HFFc6 (cell line): Measurements from ENCODE around the gene KIT. TPM values are rescaled to one million over a fixed set of nuclear protein-coding genes. Genes with fewer than 3 reads are reported as not detected.

Source experiments
- DNase-seq: peaks from one replicate; pipeline ENCODE4 v3.0.0-alpha.2; 2018
- H3K27ac Mint-ChIP-seq: 2 replicates; pipeline ENCODE4 v1.8.0; 2020; ENCODE audit warnings: mild to moderate bottlenecking, mixed read lengths
- H3K27me3 Mint-ChIP-seq: 2 replicates; pipeline ENCODE4 v1.8.0; 2021; ENCODE audit warnings: mild to moderate bottlenecking, moderate library complexity, mixed read lengths; ENCODE audit not compliant: insufficient read depth
- H3K36me3 Mint-ChIP-seq: 2 replicates; pipeline ENCODE4 v1.8.0; 2021; ENCODE audit warnings: low read depth, mixed read lengths
- H3K4me1 Mint-ChIP-seq: 2 replicates; pipeline ENCODE4 v1.8.0; 2020; ENCODE audit warnings: low read depth, mixed read lengths
- H3K4me3 Mint-ChIP-seq: 2 replicates; pipeline ENCODE4 v1.8.0; 2020; ENCODE audit warnings: mild to moderate bottlenecking, moderate library complexity, mixed read lengths
- H3K9me3 Mint-ChIP-seq: 2 replicates; pipeline ENCODE4 v1.8.0; 2020; ENCODE audit warnings: mild to moderate bottlenecking, mixed read lengths
- total RNA-seq, 6 experiments: library from RNA; stranded (reverse); fragmentation: NEBNext Ultra II Directional; extraction: Animal tissue kit (Norgen Biotek cat#: 25700); gene quantifications; 2 replicates in 1 of 6; 3 replicates in 5 of 6; pipeline ENCODE4 v1.2.3, GENCODE V29; 2021
- TF ChIP-seq, protein P1 (sequence below): fragments of 200-600 bp; sonication (generic); IDR thresholded peaks from 2 replicates; pipeline ENCODE4 v1.5.0; 2021; ENCODE audit warnings: antibody characterized with exemption, mild to moderate bottlenecking

Gene KIT
- total RNA-seq, 6 experiments from 2014 or later, result 0.11 to 1.2 (median 0.26) TPM

DNA sequence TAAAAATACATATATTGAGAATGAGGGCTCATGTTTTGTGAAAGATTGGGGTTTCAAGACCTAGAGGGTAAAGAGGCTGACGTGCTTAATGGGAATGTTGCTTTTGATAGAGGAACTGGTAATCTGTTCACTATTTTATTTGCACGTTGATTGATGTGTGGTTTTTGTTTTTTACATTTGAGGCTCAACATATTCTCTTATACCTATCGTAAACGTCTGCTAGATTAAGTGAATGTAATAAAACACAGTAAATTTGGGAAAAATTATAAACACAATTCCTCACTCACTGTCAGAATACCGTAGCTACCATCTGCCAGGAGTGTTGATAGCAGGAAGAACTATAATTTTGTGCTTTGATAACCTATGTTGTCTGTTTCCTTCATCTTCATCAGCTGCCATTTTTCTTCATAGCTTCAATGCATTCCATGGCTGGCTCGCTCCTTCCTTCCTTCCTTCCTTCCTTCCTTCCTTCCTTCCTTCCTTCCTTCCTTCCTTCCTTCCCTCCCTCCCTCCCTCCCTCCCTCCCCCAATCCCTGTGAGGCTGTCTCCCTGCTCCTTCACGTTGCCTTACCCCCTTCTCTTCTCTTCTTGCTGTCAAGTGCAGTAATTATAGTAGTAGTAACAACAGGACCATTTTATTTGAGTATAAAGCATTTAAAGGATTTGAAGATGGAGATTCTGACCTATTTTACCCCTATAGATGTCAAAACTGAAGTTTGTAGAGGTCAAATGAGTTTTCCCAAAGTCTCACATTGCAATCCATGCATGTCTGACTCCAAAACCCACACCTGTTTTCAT is 20.3 kb downstream of the KIT start:
- no peak overlapping the region for H3K4me3 Mint-ChIP-seq
- H3K27ac Mint-ChIP-seq, result no peak overlapping the region
- TF ChIP-seq, protein P1, sequence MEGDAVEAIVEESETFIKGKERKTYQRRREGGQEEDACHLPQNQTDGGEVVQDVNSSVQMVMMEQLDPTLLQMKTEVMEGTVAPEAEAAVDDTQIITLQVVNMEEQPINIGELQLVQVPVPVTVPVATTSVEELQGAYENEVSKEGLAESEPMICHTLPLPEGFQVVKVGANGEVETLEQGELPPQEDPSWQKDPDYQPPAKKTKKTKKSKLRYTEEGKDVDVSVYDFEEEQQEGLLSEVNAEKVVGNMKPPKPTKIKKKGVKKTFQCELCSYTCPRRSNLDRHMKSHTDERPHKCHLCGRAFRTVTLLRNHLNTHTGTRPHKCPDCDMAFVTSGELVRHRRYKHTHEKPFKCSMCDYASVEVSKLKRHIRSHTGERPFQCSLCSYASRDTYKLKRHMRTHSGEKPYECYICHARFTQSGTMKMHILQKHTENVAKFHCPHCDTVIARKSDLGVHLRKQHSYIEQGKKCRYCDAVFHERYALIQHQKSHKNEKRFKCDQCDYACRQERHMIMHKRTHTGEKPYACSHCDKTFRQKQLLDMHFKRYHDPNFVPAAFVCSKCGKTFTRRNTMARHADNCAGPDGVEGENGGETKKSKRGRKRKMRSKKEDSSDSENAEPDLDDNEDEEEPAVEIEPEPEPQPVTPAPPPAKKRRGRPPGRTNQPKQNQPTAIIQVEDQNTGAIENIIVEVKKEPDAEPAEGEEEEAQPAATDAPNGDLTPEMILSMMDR, result no peak
- H3K27me3 Mint-ChIP-seq, result peaks cover 21% of the 10 kb centered on the region
- no peaks in the 10 kb centered on the region for H3K4me1 Mint-ChIP-seq
- H3K9me3 Mint-ChIP-seq, result no peaks in the 10 kb centered on the region
- H3K36me3 Mint-ChIP-seq, result no peaks in the 10 kb centered on the region
- no peak for DNase-seq

DNA sequence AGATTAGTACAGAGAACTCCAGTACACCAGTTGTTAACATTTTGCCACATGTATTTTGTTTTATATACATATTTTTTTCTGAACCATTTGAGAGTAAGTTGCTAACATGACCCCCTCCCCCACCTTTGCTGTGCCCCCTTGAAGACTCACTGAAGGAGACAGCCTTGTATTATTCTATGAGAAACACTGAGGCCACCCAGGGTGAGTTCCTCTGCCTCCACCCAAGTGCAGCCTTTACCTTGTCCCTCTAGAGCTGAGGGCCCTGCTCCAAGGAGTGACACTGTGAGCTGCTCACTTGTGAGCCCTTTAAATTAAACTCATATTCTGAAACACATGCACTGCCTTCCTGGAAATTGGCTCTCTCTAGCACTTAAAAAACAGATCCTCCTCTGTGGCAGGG is 21.1 kb downstream of the KIT start:
- H3K9me3 Mint-ChIP-seq, result no peaks in the 10 kb centered on the region
- H3K4me1 Mint-ChIP-seq, result no peaks in the 10 kb centered on the region
- no peak overlapping the region for H3K4me3 Mint-ChIP-seq
- H3K27ac Mint-ChIP-seq, result no peak overlapping the region
- TF ChIP-seq, protein P1, result no peak
- H3K27me3 Mint-ChIP-seq, result peaks cover 21% of the 10 kb centered on the region
- no peak for DNase-seq
- H3K36me3 Mint-ChIP-seq, result no peaks in the 10 kb centered on the region

DNA sequence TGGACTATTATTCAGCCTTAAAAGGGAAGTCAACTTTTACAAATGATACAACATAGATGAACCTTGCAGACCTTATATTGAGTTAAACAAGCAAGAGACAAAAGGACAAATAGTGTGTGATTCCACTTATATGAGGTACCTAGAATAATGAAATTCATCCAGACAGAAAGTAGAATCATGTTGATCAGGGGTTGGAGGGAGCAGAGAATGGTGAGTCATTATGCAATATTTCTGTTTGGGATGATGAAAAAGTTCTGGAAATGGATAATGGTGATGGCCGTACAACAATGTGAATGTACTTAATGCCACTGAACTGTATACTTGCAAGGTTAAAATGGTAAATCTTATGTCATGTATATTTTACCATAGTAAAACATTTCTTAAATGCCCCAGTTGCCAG is 22.1 kb downstream of the KIT start:
- DNase-seq, result no peak
- Mint-ChIP-seq H3K4me1 (no peaks in the 10 kb centered on the region), H3K4me3 (no peak overlapping the region), H3K27me3 (peaks cover 15% of the 10 kb centered on the region), H3K36me3 (no peaks in the 10 kb centered on the region), H3K9me3 (no peaks in the 10 kb centered on the region), H3K27ac (no peak overlapping the region)
- TF ChIP-seq, protein P1, result no peak

DNA sequence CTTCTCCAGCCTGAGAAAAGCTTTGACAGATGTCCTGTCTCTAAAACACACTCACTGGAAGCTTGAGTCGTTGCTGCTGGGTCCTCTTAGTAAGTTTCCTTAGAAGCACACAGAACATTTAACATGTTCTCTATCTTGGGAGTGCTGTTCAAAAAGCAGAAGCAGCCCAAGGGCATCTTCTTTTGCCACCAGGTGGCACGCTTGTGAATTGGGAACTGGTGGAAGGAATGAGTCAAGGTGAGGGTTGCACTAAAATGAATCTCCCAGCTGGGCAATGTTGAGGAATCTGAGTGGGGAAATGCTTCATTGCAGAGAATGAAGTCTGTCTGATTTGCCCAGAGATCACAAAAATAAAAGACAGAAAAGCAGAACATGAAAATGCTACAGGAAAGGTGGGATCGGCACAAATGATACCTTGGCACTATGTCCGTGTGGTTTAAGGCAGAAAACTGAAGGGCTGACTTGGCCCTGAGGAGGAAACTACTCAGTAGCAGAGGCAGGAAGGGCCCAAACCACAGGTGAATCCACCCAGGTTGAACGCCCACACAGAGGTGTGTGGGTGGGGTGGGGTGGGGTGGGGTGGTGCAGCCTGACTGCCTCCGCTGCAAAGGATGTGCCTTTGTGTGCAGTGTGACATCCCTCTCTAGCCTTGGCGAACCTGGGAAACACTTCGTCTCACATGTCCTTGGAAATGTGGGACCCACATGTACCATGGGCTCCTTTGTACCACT is 26.0 kb downstream of the KIT start:
- Mint-ChIP-seq H3K4me1 (no peaks in the 10 kb centered on the region), H3K27ac (no peak overlapping the region), H3K27me3 (peaks cover 3% of the 10 kb centered on the region), H3K4me3 (no peak overlapping the region), H3K9me3 (no peaks in the 10 kb centered on the region), H3K36me3 (no peaks in the 10 kb centered on the region)
- DNase-seq, result peak; percentile 47
- TF ChIP-seq, protein P1, result peak; percentile 73

DNA sequence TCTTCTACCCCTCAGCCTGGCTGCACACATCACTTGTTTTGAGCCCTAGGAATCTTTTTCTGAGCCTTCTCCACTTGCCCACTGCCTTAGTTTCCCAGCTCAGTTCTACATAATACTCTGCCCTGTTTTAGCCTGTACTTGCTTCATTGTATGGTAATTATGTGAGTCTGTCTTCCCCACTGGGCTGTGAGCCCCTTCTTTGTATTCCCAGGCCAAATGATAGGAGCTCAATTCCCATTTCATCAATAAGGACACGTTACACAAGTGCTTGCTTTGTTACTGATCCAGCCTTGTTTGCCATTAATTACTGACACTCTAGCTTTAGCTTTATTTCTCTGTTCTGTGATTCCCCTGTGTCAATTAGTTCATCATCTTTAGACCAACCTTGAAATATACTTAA is 28.1 kb downstream of the KIT start:
- H3K27ac Mint-ChIP-seq, result no peak overlapping the region
- no peaks in the 10 kb centered on the region for H3K36me3 Mint-ChIP-seq
- no peak for DNase-seq
- no peaks in the 10 kb centered on the region for H3K4me1 Mint-ChIP-seq
- no peaks in the 10 kb centered on the region; the same call in 1 of the 2 replicates for H3K27me3 Mint-ChIP-seq
- no peak overlapping the region for H3K4me3 Mint-ChIP-seq
- TF ChIP-seq, protein P1, result no peak
- no peaks in the 10 kb centered on the region for H3K9me3 Mint-ChIP-seq
